GM23338 (cell line): ENCODE data around the gene NPLOC4. TPM values are rescaled to one million over a fixed set of nuclear protein-coding genes. Genes with fewer than 3 reads are reported as not detected.

Experiments used
- ATAC-seq: fragments of 200-7000 bp; cut with Tn5 transposase; 3 replicates; pipeline ENCODE4 v1.9.1; 2020
- DNase-seq: peaks from one replicate; pipeline ENCODE4 v3.0.0-alpha.2; 2015; ENCODE audit warnings: low spot score
- H2AFZ ChIP-seq: fragments of 200-600 bp; sonication (generic); 2 replicates; pipeline ENCODE4 v1.8.0; 2016; ENCODE audit warnings: antibody characterized with exemption, mild to moderate bottlenecking, moderate library complexity
- H3F3A ChIP-seq: fragments of 200-600 bp; sonication (generic); replicated peaks from 2 replicates; pipeline ENCODE4 v1.8.0; 2017; ENCODE audit warnings: antibody characterized with exemption, mixed run types, low read depth
- H3K27ac ChIP-seq: fragments of 200-600 bp; sonication (generic); 2 replicates; pipeline ENCODE4 v1.6.1; 2016; ENCODE audit warnings: low read depth
- H3K27me3 ChIP-seq: fragments of 200-600 bp; sonication (generic); 2 replicates; pipeline ENCODE4 v1.8.0; 2016; ENCODE audit warnings: mild to moderate bottlenecking, mixed run types, moderate library complexity; ENCODE audit not compliant: insufficient read depth
- H3K36me3 ChIP-seq: fragments of 200-600 bp; sonication (generic); 2 replicates; pipeline ENCODE4 v1.8.0; 2016; ENCODE audit warnings: mild to moderate bottlenecking; ENCODE audit not compliant: insufficient read depth
- H3K4me1 ChIP-seq: fragments of 200-600 bp; sonication (generic); 2 replicates; pipeline ENCODE4 v1.8.0; 2016; ENCODE audit warnings: mild to moderate bottlenecking, moderate library complexity; ENCODE audit not compliant: insufficient read depth
- H3K4me2 ChIP-seq: fragments of 200-600 bp; sonication (generic); 2 replicates; pipeline ENCODE4 v1.7.1; 2017; ENCODE audit warnings: mixed run types
- H3K4me3 ChIP-seq: fragments of 200-600 bp; sonication (generic); 2 replicates; pipeline ENCODE4 v1.6.1; 2016; ENCODE audit warnings: mixed run types
- H3K79me2 ChIP-seq: fragments of 200-600 bp; sonication (generic); replicated peaks from 2 replicates; pipeline ENCODE4 v1.8.0; 2017; ENCODE audit warnings: mild to moderate bottlenecking; ENCODE audit not compliant: insufficient read depth
- H3K9me2 ChIP-seq: fragments of 200-600 bp; sonication (generic); 2 replicates; pipeline ENCODE4 v1.8.0; 2017; ENCODE audit not compliant: insufficient read depth
- H4K20me1 ChIP-seq: fragments of 200-600 bp; sonication (generic); replicated peaks from 2 replicates; pipeline ENCODE4 v1.8.0; 2017; ENCODE audit warnings: mild to moderate bottlenecking; ENCODE audit not compliant: insufficient read depth
- H3K27ac Mint-ChIP-seq: 2 replicates; pipeline ENCODE4 v1.8.0; 2020; ENCODE audit warnings: inconsistent platforms, mild to moderate bottlenecking, moderate library complexity, mixed read lengths
- H3K27me3 Mint-ChIP-seq: 3 replicates; pipeline ENCODE4 v1.8.0; 2022; ENCODE audit warnings: low read depth, mild to moderate bottlenecking, moderate library complexity, mixed read lengths, inconsistent platforms; ENCODE audit not compliant: insufficient read depth, poor library complexity
- H3K36me3 Mint-ChIP-seq: 3 replicates; pipeline ENCODE4 v1.8.0; 2021; ENCODE audit warnings: low read depth, mild to moderate bottlenecking, inconsistent platforms, moderate library complexity, mixed read lengths
- H3K4me1 Mint-ChIP-seq: 3 replicates; pipeline ENCODE4 v1.8.0; 2020; ENCODE audit warnings: mild to moderate bottlenecking, inconsistent platforms, mixed read lengths
- H3K4me3 Mint-ChIP-seq: 3 replicates; pipeline ENCODE4 v1.8.0; 2021; ENCODE audit warnings: moderate library complexity, mild to moderate bottlenecking, inconsistent platforms, mixed read lengths
- H3K9me3 Mint-ChIP-seq: 3 replicates; pipeline ENCODE4 v1.8.0; 2020; ENCODE audit warnings: moderate library complexity, mild to moderate bottlenecking, inconsistent platforms, mixed read lengths
- CREB1 ChIP-seq: fragments of 250-450 bp; sonication (Bioruptor Pico); IDR thresholded peaks from 2 replicates; pipeline ENCODE4 v1.5.0; 2020; ENCODE audit warnings: low read depth, mild to moderate bottlenecking, moderate library complexity
- EZH2 ChIP-seq: fragments of 200-600 bp; sonication (generic); IDR thresholded peaks from one replicate; pipeline ENCODE4 v1.8.0; 2017; ENCODE audit warnings: antibody characterized with exemption, mild to moderate bottlenecking, low read depth; ENCODE audit not compliant: unreplicated experiment
- EZH2phosphoT487 ChIP-seq: fragments of 200-600 bp; sonication (generic); IDR thresholded peaks from one replicate; pipeline ENCODE4 v1.8.1; 2018; ENCODE audit warnings: antibody characterized with exemption; ENCODE audit not compliant: unreplicated experiment
- JUNB ChIP-seq: IDR thresholded peaks from one replicate; pipeline ENCODE4 v1.6.1; 2016; ENCODE audit warnings: antibody characterized with exemption; ENCODE audit not compliant: unreplicated experiment
- NANOG ChIP-seq: IDR thresholded peaks from 2 replicates; pipeline ENCODE4 v1.6.1; 2016; ENCODE audit warnings: antibody characterized with exemption, borderline replicate concordance
- STAT1 ChIP-seq: IDR thresholded peaks from one replicate; pipeline ENCODE4 v1.6.1; 2016; ENCODE audit warnings: antibody characterized with exemption; ENCODE audit not compliant: unreplicated experiment
- ZNF462 ChIP-seq: fragments of 250-450 bp; sonication (Bioruptor Pico); IDR thresholded peaks from 2 replicates; pipeline ENCODE4 v1.5.0; 2020; ENCODE audit warnings: mild to moderate bottlenecking, moderate library complexity
- polyA plus RNA-seq: library from polyadenylated mRNA; unstranded; fragments of >200 nt; fragmentation: Nextera tagmentation; extraction: Ambion mirVana; gene quantifications from 2 replicates; pipeline ENCODE4 v1.2.1, GENCODE V29; 2016
- total RNA-seq: library from RNA; depleted of rRNA; stranded (reverse); fragments of >200 nt; shearing (Covaris generic); gene quantifications from 2 replicates; pipeline ENCODE4 v1.2.3, GENCODE V29; 2014
- TF ChIP-seq, protein P1 (sequence below): IDR thresholded peaks from 2 replicates; pipeline ENCODE4 v1.6.1; 2016; ENCODE audit warnings: antibody characterized with exemption

The NPLOC4 gene
- total and polyA plus RNA-seq, 2 experiments from 2014 or later = 24.1 to 79.1 TPM

- Histone ChIP-seq H4K20me1 (no peaks in the 10 kb centered on the region; the same call in 1 of the 2 replicates), H2AFZ (no peak overlapping the region), H3K4me3 (no peak overlapping the region), H3F3A (0 out of 2 replicates have a peak, but pooled peaks cover 1% of the 10 kb centered on the region), H3K27me3 (no peaks in the 10 kb centered on the region), H3K4me1 (no peaks in the 10 kb centered on the region), H3K4me2 (no peak overlapping the region), H3K79me2 (peaks cover 23% of the 10 kb centered on the region), H3K9me2 (no peaks in the 10 kb centered on the region), H3K36me3 (no peaks in the 10 kb centered on the region; the same call in 1 of the 2 replicates), H3K27ac (no peak overlapping the region)
- Mint-ChIP-seq H3K9me3 (no peaks in the 10 kb centered on the region), H3K36me3 (peaks cover 38% of the 10 kb centered on the region), H3K27me3 (peaks cover 5% of the 10 kb centered on the region), H3K4me3 (no peak overlapping the region), H3K4me1 (peaks cover 5% of the 10 kb centered on the region; the same call in 2 of the 3 replicates), H3K27ac (no peak overlapping the region)
- ATAC-seq (no peak), DNase-seq (no peak)
- TF ChIP-seq EZH2phosphoT487 (no peak), STAT1 (no peak), EZH2 (no peak)
- TF ChIP-seq, protein P1, sequence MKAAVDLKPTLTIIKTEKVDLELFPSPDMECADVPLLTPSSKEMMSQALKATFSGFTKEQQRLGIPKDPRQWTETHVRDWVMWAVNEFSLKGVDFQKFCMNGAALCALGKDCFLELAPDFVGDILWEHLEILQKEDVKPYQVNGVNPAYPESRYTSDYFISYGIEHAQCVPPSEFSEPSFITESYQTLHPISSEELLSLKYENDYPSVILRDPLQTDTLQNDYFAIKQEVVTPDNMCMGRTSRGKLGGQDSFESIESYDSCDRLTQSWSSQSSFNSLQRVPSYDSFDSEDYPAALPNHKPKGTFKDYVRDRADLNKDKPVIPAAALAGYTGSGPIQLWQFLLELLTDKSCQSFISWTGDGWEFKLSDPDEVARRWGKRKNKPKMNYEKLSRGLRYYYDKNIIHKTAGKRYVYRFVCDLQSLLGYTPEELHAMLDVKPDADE = no peak
These were observed 89.3 kb downstream of the NPLOC4 start for GRCh38 chr17:81547614-81547982.

DNA sequence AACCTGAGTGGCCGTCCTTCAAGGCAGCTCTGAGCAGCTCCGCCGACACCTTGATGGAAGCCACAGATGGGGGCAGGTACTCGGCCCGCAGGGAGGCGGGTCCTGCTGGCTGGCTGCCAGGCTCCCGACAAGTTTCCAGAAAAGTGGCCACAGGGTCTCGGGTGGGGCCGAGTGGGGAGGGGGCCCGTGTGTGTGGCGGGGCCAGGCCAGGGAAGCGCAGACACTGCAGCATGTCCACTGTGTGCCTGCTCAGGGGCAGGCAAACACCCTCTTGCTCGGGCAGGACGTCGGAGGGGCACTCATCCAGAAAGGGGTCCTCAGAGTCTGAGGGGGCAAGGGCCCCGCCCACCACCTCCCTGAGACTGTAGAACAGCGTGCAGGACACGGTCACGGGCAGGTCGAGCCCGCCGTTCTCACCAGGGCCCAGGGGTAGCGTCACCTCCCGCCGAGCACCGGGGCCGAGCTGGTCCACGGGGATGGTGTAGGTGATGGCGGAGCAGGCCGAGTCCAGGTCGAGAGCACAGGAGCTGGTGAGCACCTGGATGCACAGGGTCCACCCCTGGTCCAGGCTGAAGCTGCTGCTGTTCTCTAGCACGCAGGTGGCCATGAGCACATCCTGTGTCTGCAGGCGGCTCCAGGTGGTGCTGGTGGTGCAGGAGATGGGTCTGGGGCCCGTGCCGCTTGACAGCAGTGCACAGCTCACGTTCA, 89.9 kb downstream of the NPLOC4 start:
- ATAC-seq (no peak), DNase-seq (no peak)
- Histone ChIP-seq H3K9me2 (no peaks in the 10 kb centered on the region), H3K36me3 (no peaks in the 10 kb centered on the region; the same call in 1 of the 2 replicates), H3K27ac (no peak overlapping the region), H3K79me2 (peaks cover 23% of the 10 kb centered on the region), H3K4me1 (no peaks in the 10 kb centered on the region), H3K27me3 (no peaks in the 10 kb centered on the region), H3F3A (no peaks in the 10 kb centered on the region), H3K4me2 (no peak overlapping the region), H3K4me3 (no peak overlapping the region), H4K20me1 (no peaks in the 10 kb centered on the region; the same call in 1 of the 2 replicates), H2AFZ (no peak overlapping the region)
- Mint-ChIP-seq H3K27me3 (peaks cover 5% of the 10 kb centered on the region), H3K27ac (no peak overlapping the region), H3K4me3 (no peak overlapping the region), H3K36me3 (peaks cover 38% of the 10 kb centered on the region), H3K9me3 (no peaks in the 10 kb centered on the region), H3K4me1 (peaks cover 5% of the 10 kb centered on the region; the same call in 2 of the 3 replicates)
- TF ChIP-seq EZH2 = no peak
- TF ChIP-seq NANOG = no peak
- TF ChIP-seq, protein P1 = no peak
- no peak for TF ChIP-seq JUNB
- no peak for TF ChIP-seq EZH2phosphoT487
- TF ChIP-seq ZNF462 = no peak
- TF ChIP-seq CREB1 = no peak
- no peak for TF ChIP-seq STAT1
